PC-3 (cell line): ENCODE measurements around the gene GCLC. TPM values are rescaled to one million over a fixed set of nuclear protein-coding genes. Genes with fewer than 3 reads are reported as not detected.

Experiments
- ATAC-seq: fragments of 200-7000 bp; cut with Tn5 transposase; 2 replicates; pipeline ENCODE4 v1.9.1; 2020; ENCODE audit warnings: mild to moderate bottlenecking, moderate library complexity
- BruUV-seq: library from RNA; stranded (reverse); fragments of 400-500 nt; replicated peaks from 2 replicates; lab custom pipeline; 2021; lab: Mats Ljungman, UMichigan
- CTCF ChIA-PET: fragments of 300-600 bp; sonication (Branson Sonifier 250); formaldehyde crosslinking; loops from one replicate; lab custom pipeline; 2022; ENCODE audit warnings: antibody characterized with exemption; lab: Charles Lee
- POLR2A ChIA-PET: fragments of 300-600 bp; sonication (Branson Sonifier 250); formaldehyde crosslinking; loops from one replicate; lab custom pipeline; 2022; ENCODE audit warnings: antibody characterized with exemption; ENCODE audit not compliant: unreplicated experiment; lab: Charles Lee
- DNase-seq: peaks from one replicate; pipeline ENCODE4 v3.0.0-alpha.2; 2015
- H2AFZ ChIP-seq: fragments of 300-600 bp; sonication (generic); 2 replicates; pipeline ENCODE4 v1.6.0; 2016; ENCODE audit warnings: antibody characterized with exemption, low read length
- H3F3A ChIP-seq: fragments of 300-600 bp; sonication (generic); one replicate; pipeline ENCODE4 v1.6.0; 2017; ENCODE audit warnings: antibody characterized with exemption, low read length, control low read depth, mild to moderate bottlenecking; ENCODE audit not compliant: unreplicated experiment
- H3K27ac ChIP-seq: fragments of 300-600 bp; sonication (generic); 2 replicates; pipeline ENCODE4 v1.5.1; 2016; ENCODE audit warnings: mild to moderate bottlenecking, low read length
- H3K27me3 ChIP-seq: fragments of 300-600 bp; sonication (generic); 2 replicates; pipeline ENCODE4 v1.6.1; 2016; ENCODE audit warnings: low read length, mixed read lengths
- H3K36me3 ChIP-seq: fragments of 300-600 bp; sonication (generic); 2 replicates; pipeline ENCODE4 v1.6.1; 2016; ENCODE audit warnings: low read depth, mixed run types, low read length, mixed read lengths
- H3K4me1 ChIP-seq: fragments of 300-600 bp; sonication (generic); 2 replicates; pipeline ENCODE4 v1.5.1; 2016; ENCODE audit warnings: low read length; ENCODE audit not compliant: insufficient read depth
- H3K4me2 ChIP-seq: fragments of 300-600 bp; sonication (generic); 2 replicates; pipeline ENCODE4 v1.6.0; 2016; ENCODE audit warnings: low read length
- H3K4me3 ChIP-seq: fragments of 300-600 bp; sonication (generic); 2 replicates; pipeline ENCODE4 v1.5.1; 2016; ENCODE audit warnings: mild to moderate bottlenecking, low read length, mixed read lengths
- H3K79me2 ChIP-seq: fragments of 300-600 bp; sonication (generic); 2 replicates; pipeline ENCODE4 v1.6.1; 2017; ENCODE audit warnings: low read length, mixed read lengths
- H3K9ac ChIP-seq: fragments of 300-600 bp; sonication (generic); 2 replicates; pipeline ENCODE4 v1.6.0; 2016; ENCODE audit warnings: mild to moderate bottlenecking, low read length
- H3K9me2 ChIP-seq: fragments of 300-600 bp; sonication (generic); replicated peaks from 2 replicates; pipeline ENCODE4 v1.6.1; 2016; ENCODE audit warnings: mixed run types, low read length, mixed read lengths
- H3K9me3 ChIP-seq: fragments of 300-600 bp; sonication (generic); 2 replicates; pipeline ENCODE4 v1.6.1; 2016; ENCODE audit warnings: low read length, mixed read lengths
- H4K20me1 ChIP-seq: fragments of 300-600 bp; sonication (generic); 2 replicates; pipeline ENCODE4 v1.6.1; 2016; ENCODE audit warnings: low read length, mixed read lengths
- EZH2 ChIP-seq: fragments of 300-600 bp; sonication (generic); IDR thresholded peaks from one replicate; pipeline ENCODE4 v1.6.1; 2017; ENCODE audit warnings: antibody characterized with exemption, mild to moderate bottlenecking, low read length; ENCODE audit not compliant: unreplicated experiment
- EZH2phosphoT487 ChIP-seq: fragments of 300-600 bp; sonication (generic); IDR thresholded peaks from 2 replicates; pipeline ENCODE4 v1.6.1; 2018; ENCODE audit warnings: mild to moderate bottlenecking, antibody characterized with exemption, low read length, borderline replicate concordance
- intact Hi-C: fragments of 100-400 bp; cut with micrococcal nuclease; formaldehyde crosslinking; loops from 2 replicates; pipeline ENCODE4 v1.9.0; 2023
- total RNA-seq: library from RNA; depleted of rRNA; stranded (reverse); fragments of >200 nt; gene quantifications from 2 replicates; pipeline ENCODE4 v1.2.3, GENCODE V29; 2014
- TF ChIP-seq, protein P1 (sequence below): fragments of 300-600 bp; sonication (generic); conservative IDR thresholded peaks from 2 replicates; pipeline ENCODE4 v1.5.1; 2017; ENCODE audit warnings: antibody characterized with exemption, low read depth, mild to moderate bottlenecking, low read length

The GCLC gene
- total RNA-seq, 1 experiment from 2014 or later = 50.1 TPM

- no peaks in the 10 kb centered on the region for H4K20me1 ChIP-seq
- H3K9ac ChIP-seq = no peak overlapping the region
- H3F3A ChIP-seq = no peaks in the 10 kb centered on the region
- no peaks in the 10 kb centered on the region for H3K9me2 ChIP-seq
- H3K9me3 ChIP-seq = no peaks in the 10 kb centered on the region
- CTCF ChIA-PET = no interaction called here
- no peak for DNase-seq
- no peak overlapping the region for H3K4me3 ChIP-seq
- intact Hi-C loops = no loop called here
- H3K36me3 ChIP-seq = peaks cover 43% of the 10 kb centered on the region
- H3K27ac ChIP-seq = no peak overlapping the region
- no peak overlapping the region for H3K4me2 ChIP-seq
- no peak for ATAC-seq
- POLR2A ChIA-PET = no interaction called here
- no peaks in the 10 kb centered on the region for H3K27me3 ChIP-seq
- no peak overlapping the region for H2AFZ ChIP-seq
- H3K4me1 ChIP-seq = no peaks in the 10 kb centered on the region
- TF ChIP-seq, protein P1, sequence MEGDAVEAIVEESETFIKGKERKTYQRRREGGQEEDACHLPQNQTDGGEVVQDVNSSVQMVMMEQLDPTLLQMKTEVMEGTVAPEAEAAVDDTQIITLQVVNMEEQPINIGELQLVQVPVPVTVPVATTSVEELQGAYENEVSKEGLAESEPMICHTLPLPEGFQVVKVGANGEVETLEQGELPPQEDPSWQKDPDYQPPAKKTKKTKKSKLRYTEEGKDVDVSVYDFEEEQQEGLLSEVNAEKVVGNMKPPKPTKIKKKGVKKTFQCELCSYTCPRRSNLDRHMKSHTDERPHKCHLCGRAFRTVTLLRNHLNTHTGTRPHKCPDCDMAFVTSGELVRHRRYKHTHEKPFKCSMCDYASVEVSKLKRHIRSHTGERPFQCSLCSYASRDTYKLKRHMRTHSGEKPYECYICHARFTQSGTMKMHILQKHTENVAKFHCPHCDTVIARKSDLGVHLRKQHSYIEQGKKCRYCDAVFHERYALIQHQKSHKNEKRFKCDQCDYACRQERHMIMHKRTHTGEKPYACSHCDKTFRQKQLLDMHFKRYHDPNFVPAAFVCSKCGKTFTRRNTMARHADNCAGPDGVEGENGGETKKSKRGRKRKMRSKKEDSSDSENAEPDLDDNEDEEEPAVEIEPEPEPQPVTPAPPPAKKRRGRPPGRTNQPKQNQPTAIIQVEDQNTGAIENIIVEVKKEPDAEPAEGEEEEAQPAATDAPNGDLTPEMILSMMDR = no peak
- no TSS peak for BruUV-seq
- no peaks in the 10 kb centered on the region for H3K79me2 ChIP-seq
Measured at GRCh38 chr6:53510746-53511145, 34.2 kb downstream of the GCLC start.

DNA sequence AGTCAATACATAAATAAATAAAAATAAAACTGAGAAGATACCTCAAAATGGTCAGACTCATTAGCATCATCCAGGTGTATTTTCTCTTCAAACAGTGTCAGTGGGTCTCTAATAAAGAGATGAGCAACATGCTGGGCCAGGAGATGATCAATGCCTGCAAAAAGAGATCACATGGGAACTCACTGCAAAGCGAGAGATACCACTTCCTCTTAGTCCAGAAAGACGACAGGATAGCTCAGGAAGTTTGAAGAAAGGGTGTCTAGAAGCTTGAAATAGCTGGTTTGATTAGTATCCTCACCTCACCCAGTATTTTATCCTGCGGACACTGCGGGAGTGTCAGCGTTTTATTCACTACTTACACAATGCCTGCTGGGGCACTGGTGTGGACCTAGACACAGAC, 38.0 kb downstream of the GCLC start:
- Histone ChIP-seq H3F3A (no peaks in the 10 kb centered on the region), H3K36me3 (peaks cover 55% of the 10 kb centered on the region), H3K79me2 (no peaks in the 10 kb centered on the region), H3K9me2 (no peaks in the 10 kb centered on the region), H3K27me3 (no peaks in the 10 kb centered on the region), H3K4me3 (no peak overlapping the region), H4K20me1 (no peaks in the 10 kb centered on the region), H3K9ac (no peak overlapping the region), H3K9me3 (no peaks in the 10 kb centered on the region), H3K4me2 (no peak overlapping the region), H3K4me1 (no peaks in the 10 kb centered on the region), H2AFZ (no peak overlapping the region), H3K27ac (no peak overlapping the region)
- TF ChIP-seq EZH2 (no peak), EZH2phosphoT487 (no peak)
- TF ChIP-seq, protein P1 = no peak
- BruUV-seq = no TSS peak
- ChIA-PET POLR2A (no interaction called here), CTCF (no interaction called here)
- ATAC-seq (no peak), DNase-seq (no peak)
- intact Hi-C loops = no loop called here

DNA sequence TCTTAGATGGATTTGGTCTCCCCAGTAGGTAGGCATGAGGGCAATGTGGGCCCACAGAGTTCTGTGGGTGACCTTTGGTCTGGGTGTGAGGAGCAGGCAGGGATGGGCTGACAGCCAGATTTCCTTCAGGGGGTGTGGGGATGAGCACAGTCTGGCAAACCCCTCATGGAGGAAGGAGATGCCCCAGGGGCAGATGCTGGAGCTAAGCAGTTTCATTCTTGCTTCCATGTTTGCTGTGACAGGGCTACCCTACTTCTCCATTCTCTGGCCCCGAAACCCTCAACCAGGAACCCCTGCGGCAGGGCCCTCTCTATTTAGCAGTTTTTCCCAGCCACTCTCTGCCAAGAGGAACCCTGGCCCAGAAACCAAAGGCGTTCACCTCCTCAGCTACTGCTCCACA, 40.4 kb downstream of the GCLC start:
- DNase-seq (no peak), ATAC-seq (no peak)
- BruUV-seq = no TSS peak
- intact Hi-C loops = no loop called here
- H3K27me3 ChIP-seq = no peaks in the 10 kb centered on the region
- H3F3A ChIP-seq = no peaks in the 10 kb centered on the region
- H2AFZ ChIP-seq = no peak overlapping the region
- H3K79me2 ChIP-seq = no peaks in the 10 kb centered on the region
- no peak overlapping the region for H3K27ac ChIP-seq
- H3K4me2 ChIP-seq = no peak overlapping the region
- H4K20me1 ChIP-seq = no peaks in the 10 kb centered on the region
- no peak overlapping the region for H3K9ac ChIP-seq
- TF ChIP-seq EZH2phosphoT487 (no peak), EZH2 (no peak)
- TF ChIP-seq, protein P1 = no peak
- no peaks in the 10 kb centered on the region for H3K9me2 ChIP-seq
- H3K4me1 ChIP-seq = no peaks in the 10 kb centered on the region
- no peaks in the 10 kb centered on the region for H3K9me3 ChIP-seq
- ChIA-PET POLR2A (no interaction called here), CTCF (no interaction called here)
- no peak overlapping the region for H3K4me3 ChIP-seq
- H3K36me3 ChIP-seq = peaks cover 59% of the 10 kb centered on the region
